Motor neuron (in vitro differentiated cells): Measurements from ENCODE around the gene HEXD. TPM values are rescaled to one million over a fixed set of nuclear protein-coding genes. Genes with fewer than 3 reads are reported as not detected.
A peak's percentile ranks its signal among the peaks of the same experiment; 100 is the strongest.

Experiments used
- ATAC-seq, 8 experiments: fragments of 200-7000 bp; cut with Tn5 transposase; replicated peaks in 6 of 8; 2 replicates each; pipeline ENCODE4 v1.8.0; 2021; ENCODE audit warnings: mild to moderate bottlenecking in 8 of 8, moderate library complexity in 8 of 8
- H3K27ac ChIP-seq, 2 donors: fragments of 250-450 bp; sonication (Bioruptor Pico); 2 replicates each; pipeline ENCODE4 v1.9.0; 2021; ENCODE audit warnings: antibody characterized with exemption in 2 of 2, mild to moderate bottlenecking in 2 of 2, moderate library complexity in 1 of 2
- H3K4me1 ChIP-seq, 2 donors: fragments of 250-450 bp; sonication (Bioruptor Pico); replicated peaks in 1 of 2; 2 replicates each; pipeline ENCODE4 v1.6.1; 2021; ENCODE audit warnings: antibody characterized with exemption in 2 of 2, mild to moderate bottlenecking in 2 of 2, moderate library complexity in 1 of 2
- H3K4me3 ChIP-seq, 5 donors: fragments of 250-450 bp; sonication (Bioruptor Pico); 2 replicates each; pipeline ENCODE4 v1.9.0; 2021; ENCODE audit warnings: antibody characterized with exemption in 5 of 5, mild to moderate bottlenecking in 5 of 5, moderate library complexity in 4 of 5
- WGBS, 10 experiments: fragments of 450-650 bp; shearing (Covaris generic); methylation state at CpG; one replicate each; pipeline ENCODE4 v1.0.0; 2022; 5-methylcytosine and 5-hydroxymethylcytosine counted together
- in situ Hi-C, 9 experiments: fragments of 400-800 bp; cut with MboI; loops; one replicate each; pipeline ENCODE4 v1.15.0; 2021; ENCODE audit warnings: low sequenced_read_pairs in 9 of 9, low pct_unique_long_range_greater_than_20kb in 2 of 9; ENCODE audit not compliant: unreplicated experiment in 9 of 9
- total RNA-seq, 8 experiments: library from RNA; unstranded; fragments of 300-600 nt; gene quantifications; 2 replicates each; pipeline versions ENCODE4 v1.2.3 to v1.2.4, GENCODE V29; 2022

Gene HEXD
- total RNA-seq, 8 experiments from 2014 or later: 10.3 to 33.4 (median 15.3) TPM

DNA sequence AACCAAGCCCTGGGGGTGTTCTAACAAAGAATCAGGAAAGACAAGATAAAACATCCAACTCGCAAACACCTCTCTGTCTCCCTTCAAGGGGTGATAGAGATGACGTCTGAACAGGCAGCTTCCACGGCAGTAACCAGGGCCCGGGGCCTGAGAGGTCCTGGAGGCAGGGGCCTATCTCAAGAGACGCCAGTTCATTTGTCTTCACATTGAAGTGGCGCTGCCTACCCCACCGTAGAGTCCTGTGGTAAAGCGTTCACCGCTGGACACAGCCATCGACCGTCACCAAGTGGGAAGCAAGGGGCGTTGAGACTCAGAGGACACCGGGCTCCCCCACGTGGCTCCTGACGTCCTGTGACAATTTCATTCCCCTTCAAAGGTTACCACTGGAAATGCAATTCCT, 25.2 kb upstream of the HEXD start:
- in situ Hi-C loops: no loop called here

DNA sequence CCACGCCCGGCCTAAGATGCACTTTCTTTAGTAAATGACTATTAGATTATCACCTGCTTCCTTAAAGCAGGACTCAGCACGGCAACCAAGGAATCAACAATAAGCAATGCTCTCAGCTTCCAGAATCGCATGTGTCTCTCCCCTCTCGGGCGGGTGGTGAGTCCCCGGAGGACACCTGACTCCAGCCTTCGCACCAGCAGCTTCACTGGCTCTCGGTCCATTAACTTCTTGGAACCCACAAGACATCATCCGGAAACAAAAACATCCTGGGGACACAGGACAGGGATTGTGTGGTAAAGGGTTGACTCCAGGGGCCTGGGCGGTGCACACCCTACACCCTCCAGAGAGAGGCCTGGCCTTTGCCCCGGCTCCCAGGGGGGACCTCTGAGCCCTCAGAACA, 23.9 kb upstream of the HEXD start:
- Histone ChIP-seq H3K4me1 (no peaks in the 10 kb centered on the region), H3K27ac (no peak overlapping the region), H3K4me3 (no peak overlapping the region)
- in situ Hi-C loops: no loop called here
- 73 to 100% (median 94%) methylated on average over 1 to 9 of the region's 12 CpGs; no CpG with 5 or more reads in 4 of the 10 experiments for WGBS, 10 experiments
- no peak for ATAC-seq

More for the DNA sequence above, 25.2 kb upstream of the HEXD start:
- WGBS, 10 experiments: 83 to 91% (median 83%) methylated on average over 4 to 13 of the region's 15 CpGs; no CpG with 5 or more reads in 7 of the 10 experiments
- H3K27ac ChIP-seq: no peak overlapping the region
- H3K4me3 ChIP-seq: no peak overlapping the region
- no peak for ATAC-seq
- no peaks in the 10 kb centered on the region for H3K4me1 ChIP-seq

DNA sequence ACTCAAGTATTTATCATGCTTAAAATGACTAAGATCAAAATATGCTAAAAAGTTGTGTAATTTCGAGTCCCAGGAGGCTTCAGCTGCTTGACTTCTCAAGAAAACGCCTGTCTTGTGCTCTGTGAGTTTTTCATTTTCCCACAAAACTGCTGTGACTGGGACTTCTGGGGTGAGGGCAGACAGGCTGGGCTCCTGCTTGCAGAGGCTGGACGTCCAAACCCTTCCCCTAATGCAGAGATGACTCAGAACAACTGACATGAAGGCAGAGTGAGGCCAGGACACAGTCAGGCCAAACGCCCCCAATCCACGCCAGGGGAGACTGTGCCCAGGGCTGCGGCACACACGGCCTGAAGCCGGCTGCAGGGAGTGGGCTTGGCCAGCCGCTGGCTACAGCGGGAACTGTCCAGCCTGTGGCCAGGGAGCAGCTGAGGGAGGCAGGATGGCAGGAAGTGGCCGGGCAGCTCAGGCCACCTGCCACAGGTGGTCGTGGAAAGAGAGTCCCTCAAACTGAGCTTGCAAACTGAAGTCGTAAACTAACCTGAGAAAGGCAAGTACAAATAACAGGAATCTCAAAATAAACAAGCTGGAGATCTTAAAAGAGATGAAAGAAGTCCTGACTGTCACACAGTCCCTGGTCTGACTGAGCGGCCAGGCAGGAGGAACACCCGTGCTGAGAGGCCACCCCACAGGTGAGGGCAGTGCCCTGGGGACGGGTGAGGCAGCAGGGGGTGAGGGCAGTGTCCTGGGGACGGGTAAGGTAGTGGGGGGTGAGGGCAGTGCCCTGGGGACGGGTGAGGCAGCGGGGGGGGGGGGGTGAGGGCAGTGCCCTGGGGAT, 21.3 kb upstream of the HEXD start:
- peaks cover 7 to 8% of the 10 kb centered on the region in 2 donors for H3K4me1 ChIP-seq
- ATAC-seq: peak in 2 of 8 experiments; percentile 58 to 70
- in situ Hi-C loops: no loop called here
- H3K27ac ChIP-seq: no peak overlapping the region
- 0 to 90% (median 50%) methylated on average over 1 to 7 of the region's 19 CpGs; no CpG with 5 or more reads in 2 of the 10 experiments for WGBS, 10 experiments
- H3K4me3 ChIP-seq: no peak overlapping the region

DNA sequence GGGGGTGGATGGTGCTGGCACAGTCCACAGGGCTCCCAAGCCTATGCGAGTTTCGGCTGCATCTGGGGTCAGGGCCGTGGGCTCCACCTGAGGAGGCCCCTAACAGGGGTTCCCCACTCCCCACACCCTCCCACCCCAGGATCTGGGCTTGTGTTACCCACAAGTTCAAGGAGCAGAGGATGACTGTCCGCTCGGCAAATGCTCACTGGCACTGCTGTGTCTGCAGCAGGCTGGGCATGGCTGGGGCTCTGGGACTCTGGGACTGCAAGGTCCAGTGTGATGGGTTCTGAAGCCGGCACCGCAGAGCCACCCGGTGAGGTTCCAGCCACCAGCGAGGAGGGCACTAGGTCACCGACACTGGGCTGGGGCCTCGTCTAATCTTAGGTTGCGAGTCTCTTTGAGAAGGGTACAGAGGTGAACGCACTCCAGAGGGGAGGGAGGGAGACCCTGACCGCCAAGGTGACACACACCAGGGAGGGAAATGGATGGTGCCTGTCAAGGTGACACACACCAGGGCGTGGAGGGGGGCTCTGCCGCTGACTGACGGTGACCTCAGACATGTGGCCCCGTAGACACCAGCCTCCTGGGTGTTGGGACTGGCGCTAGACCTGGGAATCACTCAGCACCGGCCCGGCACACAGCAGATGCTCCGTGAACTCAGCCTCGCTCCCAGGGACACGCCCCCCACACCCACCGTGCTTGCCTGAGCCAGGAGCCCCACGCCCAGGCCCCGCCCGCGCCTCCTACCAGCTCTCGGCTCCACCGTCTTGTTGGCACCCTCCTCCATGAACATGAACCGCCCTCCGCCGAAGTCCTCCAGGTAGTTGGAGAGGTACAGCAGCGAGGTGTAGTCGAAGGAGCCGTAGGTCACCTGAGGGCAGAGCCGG, 20.5 kb upstream of the HEXD start:
- H3K4me3 ChIP-seq: no peak overlapping the region
- in situ Hi-C loops: no loop called here
- 53 to 100% (median 80%) methylated on average over 1 to 6 of the region's 38 CpGs; no CpG with 5 or more reads in 6 of the 10 experiments for WGBS, 10 experiments
- peaks cover 7 to 8% of the 10 kb centered on the region in 2 donors for H3K4me1 ChIP-seq
- peak in 1 of 8 experiments; percentile 5 for ATAC-seq
- no peak overlapping the region for H3K27ac ChIP-seq

DNA sequence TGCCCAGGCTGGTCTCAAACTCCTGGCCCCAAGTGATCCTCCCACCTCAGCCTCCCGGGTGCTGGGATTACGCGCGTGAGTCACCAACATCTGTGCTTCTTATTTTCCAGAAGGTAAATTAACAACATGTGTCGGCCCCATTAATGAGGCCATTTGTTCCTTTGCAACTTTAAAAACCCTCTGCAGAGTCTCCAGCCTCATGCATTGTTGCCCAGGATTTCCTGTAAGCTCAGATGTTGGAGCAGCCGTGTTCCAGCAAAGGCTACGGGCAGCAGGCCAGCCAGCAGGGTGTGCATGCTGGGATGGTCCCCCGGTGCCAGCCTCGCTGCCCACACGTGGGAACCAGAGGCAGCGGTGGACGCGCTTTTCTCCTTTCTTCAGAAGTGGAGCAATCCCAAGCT, 19.1 kb upstream of the HEXD start:
- Histone ChIP-seq H3K27ac (no peak overlapping the region), H3K4me1 (peaks cover 7 to 8% of the 10 kb centered on the region in 2 donors), H3K4me3 (no peak overlapping the region)
- in situ Hi-C loops: no loop called here
- ATAC-seq: peak in 3 of 8 experiments; percentile 33 to 61 (median 48)
- WGBS, 10 experiments: 0 to 93% (median 45%) methylated on average over 1 to 4 of the region's 13 CpGs; no CpG with 5 or more reads in 6 of the 10 experiments

DNA sequence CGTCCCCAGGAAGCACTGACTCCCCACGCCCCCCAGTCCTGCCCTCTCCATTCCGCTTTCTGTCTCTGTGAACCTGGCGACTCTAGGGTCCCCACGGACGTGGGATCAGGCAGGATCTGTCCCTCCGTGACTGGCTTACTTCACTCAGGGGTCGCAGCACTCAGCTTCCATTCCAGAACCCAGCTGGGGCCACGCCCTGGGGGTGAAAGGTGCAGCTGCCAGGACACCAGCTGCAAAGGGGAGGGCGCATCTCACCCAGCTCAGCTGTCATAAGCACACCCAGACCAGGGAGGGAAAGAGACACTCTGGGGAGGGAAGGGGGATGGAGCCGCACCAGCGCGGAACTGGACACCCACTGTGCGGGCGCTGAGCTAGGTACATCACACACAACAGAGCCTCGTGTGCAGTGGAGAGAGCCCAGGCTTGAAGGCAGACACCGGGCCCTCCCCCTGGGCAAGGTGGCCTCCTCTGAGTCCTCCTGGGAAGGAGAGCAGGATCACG, 18.5 kb upstream of the HEXD start:
- peak in 7 of 8 experiments; percentile 15 to 75 (median 50) for ATAC-seq
- Histone ChIP-seq H3K4me1 (peaks cover 7 to 8% of the 10 kb centered on the region in 2 donors), H3K27ac (peak overlapping the region in 1 of 2 donors; percentile 39), H3K4me3 (no peak overlapping the region)
- WGBS, 10 experiments: 12 to 83% (median 13%) methylated on average over 1 to 7 of the region's 18 CpGs; no CpG with 5 or more reads in 5 of the 10 experiments
- in situ Hi-C loops: loop anchor here in 1 of 9 experiments (10.0 kb wide), 1 partner anchor 45 kb away; the partner anchor contains the start of gene TEX19

DNA sequence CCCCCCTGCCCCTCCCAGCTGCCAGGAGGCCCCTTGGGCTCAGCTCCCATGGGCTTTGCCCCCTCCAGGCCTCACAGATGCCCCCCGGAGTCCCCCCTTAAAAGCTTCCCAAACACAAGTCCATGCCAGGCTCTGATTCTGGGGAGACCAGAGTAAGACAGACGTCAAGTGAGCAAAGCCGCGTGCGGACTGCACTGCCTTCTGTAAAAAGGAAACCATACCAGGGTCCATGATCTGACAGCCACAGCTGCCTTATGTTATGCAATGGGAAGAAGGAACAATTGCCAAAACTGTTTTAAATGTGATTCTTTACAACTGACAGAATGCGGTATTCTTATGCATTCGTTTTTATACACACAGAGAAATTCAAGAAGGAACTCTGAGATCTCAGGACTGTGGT, 17.9 kb upstream of the HEXD start:
- WGBS, 10 experiments: 0 to 94% (median 71%) methylated on average over 1 to 6 of the region's 7 CpGs; no CpG with 5 or more reads in 3 of the 10 experiments

DNA sequence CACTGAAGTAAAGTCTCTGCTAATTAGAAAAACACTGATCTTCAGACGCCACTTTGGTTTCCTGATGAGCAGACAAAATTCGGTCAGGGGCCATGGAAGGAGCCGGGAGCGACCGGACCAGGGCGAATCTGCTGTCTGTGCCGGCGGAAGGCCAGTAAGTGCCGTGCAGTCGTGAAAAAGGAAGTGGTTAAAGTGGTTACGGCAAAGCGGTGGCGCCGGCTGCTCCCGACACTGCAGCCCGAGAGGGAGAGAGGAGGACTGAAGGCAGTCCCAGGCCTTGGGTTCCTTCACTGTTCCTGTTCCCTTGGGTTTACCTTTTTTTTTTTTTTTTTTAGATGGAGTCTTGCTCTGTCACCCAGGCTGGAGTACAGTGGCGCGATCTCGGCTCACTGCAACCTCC, 17.3 kb upstream of the HEXD start:
- Histone ChIP-seq H3K4me1 (peaks cover 7 to 8% of the 10 kb centered on the region in 2 donors), H3K4me3 (no peak overlapping the region), H3K27ac (no peak overlapping the region)
- in situ Hi-C loops: loop anchor here in 1 of 9 experiments (10.0 kb wide), 1 partner anchor 46 kb away; the partner anchor contains the start of gene TEX19
- 0 to 100% (median 96%) methylated on average over 3 to 16 of the region's 19 CpGs; no CpG with 5 or more reads in 1 of the 10 experiments for WGBS, 10 experiments
- peak in 1 of 8 experiments; percentile 50 for ATAC-seq

More for the DNA sequence above, 17.9 kb upstream of the HEXD start:
- H3K4me3 ChIP-seq: no peak overlapping the region
- peak overlapping the region in 1 of 2 donors; percentile 39 for H3K27ac ChIP-seq
- in situ Hi-C loops: loop anchor here in 1 of 9 experiments (10.0 kb wide), 1 partner anchor 45 kb away; the partner anchor contains the start of gene TEX19
- ATAC-seq: peak in 2 of 8 experiments; percentile 9 to 47
- peaks cover 7 to 8% of the 10 kb centered on the region in 2 donors for H3K4me1 ChIP-seq

DNA sequence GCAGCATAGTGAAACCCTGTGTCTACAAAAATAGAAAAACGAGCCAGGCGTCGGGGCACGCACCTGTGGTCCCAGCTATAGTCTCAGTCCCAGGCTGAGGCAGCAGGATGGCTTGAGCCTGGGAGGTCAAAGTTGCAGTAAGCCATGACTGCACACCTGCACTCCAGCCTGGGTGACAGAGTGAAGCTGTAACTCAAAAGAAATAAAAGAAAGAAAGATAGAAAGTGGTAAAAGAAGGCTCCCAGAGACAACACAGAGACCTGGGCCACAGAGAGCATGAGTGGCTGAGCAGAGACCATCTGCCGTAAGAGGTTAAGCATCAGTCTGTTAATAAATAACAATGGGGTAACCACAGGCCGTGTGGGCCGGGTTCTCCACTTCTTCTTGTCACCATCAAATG, 15.3 kb upstream of the HEXD start:
- H3K4me3 ChIP-seq: no peak overlapping the region
- no peak overlapping the region for H3K27ac ChIP-seq
- 55 to 100% (median 90%) methylated on average over 1 to 5 of the region's 7 CpGs; no CpG with 5 or more reads in 3 of the 10 experiments for WGBS, 10 experiments
- peaks cover 7 to 8% of the 10 kb centered on the region in 2 donors for H3K4me1 ChIP-seq
- ATAC-seq: no peak
- in situ Hi-C loops: loop anchor here in 1 of 9 experiments (10.0 kb wide), 1 partner anchor 48 kb away; the partner anchor contains the start of gene TEX19

DNA sequence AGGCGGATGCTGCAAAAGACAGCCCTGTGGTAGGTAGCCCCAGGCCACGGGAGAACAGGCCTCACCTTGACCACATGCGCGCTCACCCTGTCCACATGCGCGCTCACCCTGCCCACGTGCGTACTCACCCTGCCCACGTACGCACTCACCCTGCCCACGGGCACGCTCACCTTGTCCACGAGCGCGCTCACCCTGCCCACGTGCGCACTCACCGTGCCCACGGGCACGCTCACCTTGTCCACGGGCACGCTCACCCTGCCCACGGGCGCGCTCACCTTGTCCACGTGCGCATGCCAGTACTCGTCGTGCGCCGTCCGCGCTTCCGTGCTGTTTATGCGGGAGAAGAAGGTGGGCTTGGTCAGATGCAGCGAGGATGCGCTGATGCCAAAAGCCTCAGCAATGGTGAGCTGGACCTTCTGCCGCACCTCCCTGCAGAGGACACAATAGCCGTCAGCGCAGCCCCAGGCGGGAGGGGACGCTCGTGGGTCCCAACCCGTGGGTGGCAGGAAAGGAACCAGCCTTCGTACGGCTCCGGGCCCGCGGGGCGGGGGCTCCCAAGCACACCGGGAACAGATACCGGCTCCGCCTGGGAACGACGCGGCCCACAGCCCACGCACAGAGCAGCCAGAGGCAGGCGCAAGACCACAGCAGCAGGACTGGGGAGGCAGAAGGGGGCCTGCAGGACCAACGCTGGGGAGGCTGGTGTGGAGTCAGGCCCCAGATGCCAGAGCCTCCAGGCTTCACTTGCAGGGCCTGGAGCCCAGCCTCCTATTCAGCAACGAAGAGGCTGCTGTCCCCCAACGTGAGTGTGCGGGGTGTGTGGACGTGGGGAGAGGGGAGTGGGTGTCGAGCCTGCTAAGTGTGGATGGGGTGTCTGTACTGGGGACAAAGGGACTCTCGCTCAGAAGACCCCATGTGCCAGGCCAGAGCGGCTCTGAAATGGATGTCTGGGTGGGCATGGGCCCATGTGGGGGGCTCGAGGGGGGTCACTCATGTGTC, 14.2 kb upstream of the HEXD start:
- in situ Hi-C loops: loop anchor here in 1 of 9 experiments (10.0 kb wide), 1 partner anchor 49 kb away; the partner anchor contains the start of gene TEX19
- Histone ChIP-seq H3K27ac (no peak overlapping the region), H3K4me3 (no peak overlapping the region), H3K4me1 (peaks cover 7 to 8% of the 10 kb centered on the region in 2 donors)
- WGBS, 10 experiments: 93 to 100% (median 97%) methylated on average over 1 to 19 of the region's 67 CpGs; no CpG with 5 or more reads in 2 of the 10 experiments
- ATAC-seq: peak in 1 of 8 experiments; percentile 22

DNA sequence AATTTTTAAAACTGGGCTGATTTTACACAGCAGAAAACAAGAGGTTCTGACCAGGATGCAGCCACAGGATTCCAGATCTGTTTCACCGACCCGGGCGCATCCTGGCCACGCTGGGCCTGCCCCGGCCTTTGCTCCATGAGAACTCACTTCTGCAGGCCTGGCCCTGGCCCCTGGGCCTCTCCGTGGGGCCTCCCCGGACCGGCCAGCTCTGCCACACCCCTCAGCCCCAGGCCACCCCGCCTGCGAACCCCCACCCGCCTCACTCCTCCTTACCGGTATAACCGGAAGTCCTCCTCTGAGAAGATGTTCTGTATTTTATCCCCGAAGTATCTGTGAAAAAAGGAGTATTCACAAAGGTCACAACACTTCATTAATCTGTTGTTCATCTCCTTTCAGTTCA, 13.1 kb upstream of the HEXD start:
- 86 to 100% (median 93%) methylated on average over 1 to 7 of the region's 14 CpGs; no CpG with 5 or more reads in 7 of the 10 experiments for WGBS, 10 experiments

More for the DNA sequence above, 13.1 kb upstream of the HEXD start:
- in situ Hi-C loops: loop anchor here in 1 of 9 experiments (10.0 kb wide), 1 partner anchor 50 kb away; the partner anchor contains the start of gene TEX19
- Histone ChIP-seq H3K4me1 (peaks cover 1 to 3% of the 10 kb centered on the region in 2 donors), H3K27ac (no peak overlapping the region), H3K4me3 (no peak overlapping the region)
- peak in 1 of 8 experiments; percentile 22 for ATAC-seq
